NCI-H2081 treated with DMSO at 0.1 percent for 48 hours (cell line): Measurements from ENCODE around the gene SRGAP2.
"Not testable (repeated sequence)": the region's sequence is repeated elsewhere in the genome, so short reads cannot be mapped to it uniquely, and the experiment has no call there.

Experiments used
- DNase-seq: peaks from one replicate; lab custom pipeline; 2025; lab: John Stamatoyannopoulos, UW

The SRGAP2 gene

GRCh38 chr1:206205569-206205968, 2.2 kb downstream of the SRGAP2 start:
- not testable (repeated sequence) for DNase-seq

GRCh38 chr1:206210802-206211201, 7.5 kb downstream of the SRGAP2 start:
- DNase-seq: not testable (repeated sequence)

- not testable (repeated sequence) for DNase-seq
These were observed 12.5 kb downstream of the SRGAP2 start for GRCh38 chr1:206215600-206216392.

DNA sequence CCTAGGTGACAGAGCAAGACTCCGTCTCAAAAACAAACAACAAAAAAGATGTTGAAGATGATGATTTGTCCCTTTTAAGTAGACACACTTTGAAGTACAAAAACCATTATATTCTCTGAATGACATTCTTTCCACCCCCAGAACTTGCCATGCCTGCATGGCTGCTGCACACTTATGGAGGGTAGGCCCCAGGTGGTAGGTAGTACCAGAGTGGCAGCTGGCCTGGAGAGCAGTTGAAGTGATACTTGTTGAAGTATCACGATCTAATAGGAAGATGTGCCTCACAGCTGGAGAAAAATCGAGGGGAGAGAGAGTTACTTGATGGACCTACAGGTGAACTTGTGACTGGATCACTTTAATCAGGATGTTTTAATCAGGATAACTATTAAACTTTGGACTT, 14.9 kb downstream of the SRGAP2 start:
- DNase-seq: not testable (repeated sequence)

GRCh38 chr1:206218765-206219164, 15.4 kb downstream of the SRGAP2 start:
- not testable (repeated sequence) for DNase-seq

DNA sequence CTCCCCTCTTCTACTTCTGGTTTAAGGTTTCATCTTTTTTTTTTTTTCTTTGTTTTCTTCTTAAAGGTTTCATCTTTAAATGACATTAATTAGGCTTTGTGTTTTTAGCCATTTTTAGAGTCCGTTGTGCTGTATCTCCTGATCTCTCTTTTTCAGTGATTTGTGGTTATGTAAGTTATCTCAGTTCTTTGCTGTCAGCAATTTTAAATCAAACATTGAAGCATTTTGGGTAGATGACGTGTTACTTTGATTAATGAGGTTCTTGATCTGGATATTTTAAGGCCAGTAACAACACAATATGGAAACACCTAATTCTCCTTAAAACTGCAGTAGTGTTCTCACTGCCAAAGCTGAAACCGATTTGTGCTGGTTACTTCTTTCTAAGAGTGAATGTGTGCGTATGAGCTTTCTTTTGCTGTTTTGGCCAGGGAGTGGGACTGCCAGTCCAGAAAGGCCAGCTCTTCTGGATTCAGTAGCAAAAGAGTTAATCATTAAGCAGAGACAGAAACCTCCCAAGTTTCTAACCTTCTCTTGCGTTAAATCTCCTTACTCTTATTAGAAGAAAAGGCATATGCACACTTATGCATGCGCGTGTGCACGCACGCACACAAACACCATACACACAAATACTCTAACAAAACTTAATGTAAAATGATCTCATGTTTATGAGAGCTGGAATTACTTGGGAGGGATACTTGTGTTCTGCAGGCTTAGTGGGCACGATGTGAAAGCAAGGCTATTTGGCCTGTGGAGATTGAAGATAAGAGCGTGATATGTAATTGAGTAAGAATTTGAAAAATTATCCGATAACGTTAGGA, 16.4 kb downstream of the SRGAP2 start:
- DNase-seq: not testable (repeated sequence)

GRCh38 chr1:206220332-206221000, 17.1 kb downstream of the SRGAP2 start:
- not testable (repeated sequence) for DNase-seq

DNA sequence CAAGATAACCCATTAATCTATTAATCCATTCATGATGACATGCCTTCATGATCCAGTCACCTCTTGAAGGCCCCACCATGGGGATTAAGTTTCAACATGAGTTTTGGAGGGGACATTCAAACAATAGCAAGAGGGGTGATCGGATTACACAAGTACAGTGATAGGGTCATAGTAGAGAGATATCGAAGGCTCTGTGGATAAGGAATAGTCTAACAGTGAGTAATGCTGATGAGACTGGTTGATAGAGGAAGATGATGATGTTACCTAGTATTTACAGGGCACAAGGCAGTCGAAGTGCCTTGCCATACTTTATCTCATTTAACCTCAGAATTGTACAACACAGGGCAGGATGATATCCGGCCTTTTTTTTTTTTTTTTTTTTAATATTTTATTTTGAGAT, 18.2 kb downstream of the SRGAP2 start:
- not testable (repeated sequence) for DNase-seq

DNA sequence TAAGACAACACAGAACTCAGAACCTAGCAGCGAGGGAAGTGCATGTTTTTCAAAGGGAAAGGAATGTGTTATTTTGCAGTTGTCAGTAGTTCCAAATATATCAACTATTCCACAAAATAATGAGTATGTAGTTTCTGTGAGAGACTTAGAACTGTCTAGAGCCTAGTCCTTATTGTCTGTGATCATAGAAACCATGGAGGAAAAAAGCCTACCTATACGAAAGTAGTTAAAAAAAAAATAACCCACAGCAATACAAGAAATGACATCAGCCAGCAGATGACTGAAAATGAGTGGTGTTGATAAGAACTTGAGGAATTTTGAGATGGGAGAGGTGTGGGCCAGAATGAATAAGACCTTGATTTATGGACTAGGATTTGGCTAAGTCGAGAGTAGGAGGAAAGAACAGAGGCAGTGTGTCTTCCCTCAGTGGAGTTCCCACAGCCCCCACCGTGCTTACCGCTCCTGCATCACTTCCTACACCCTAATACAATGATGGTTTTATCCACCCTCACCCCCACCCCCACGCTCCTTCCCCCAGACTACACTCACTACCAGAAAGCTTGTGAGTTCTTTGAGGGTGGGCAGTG, 20.9 kb downstream of the SRGAP2 start:
- not testable (repeated sequence) for DNase-seq

DNA sequence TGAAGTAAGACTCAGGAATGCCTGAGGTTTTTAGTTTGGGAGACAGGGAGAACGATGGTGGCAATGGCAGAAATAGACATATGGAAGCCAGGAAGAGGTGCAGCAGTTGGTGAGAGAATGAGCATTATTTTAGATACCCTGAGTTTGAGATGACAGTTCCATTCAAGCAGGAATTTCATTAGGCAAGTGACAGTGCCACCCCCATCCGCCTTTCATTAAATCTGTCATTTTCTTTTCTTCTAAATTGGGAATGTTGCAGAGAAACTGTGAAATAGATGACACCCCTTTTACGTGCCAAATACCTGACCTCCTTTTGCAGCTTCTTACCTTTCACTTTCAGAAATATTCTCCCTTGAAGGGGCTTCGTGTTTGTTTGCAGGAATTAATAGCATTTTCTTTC, 22.0 kb downstream of the SRGAP2 start:
- not testable (repeated sequence) for DNase-seq

GRCh38 chr1:206226886-206227285, 23.5 kb downstream of the SRGAP2 start:
- DNase-seq: not testable (repeated sequence)

- not testable (repeated sequence) for DNase-seq
These were observed 25.9 kb downstream of the SRGAP2 start for GRCh38 chr1:206229286-206229685.

DNA sequence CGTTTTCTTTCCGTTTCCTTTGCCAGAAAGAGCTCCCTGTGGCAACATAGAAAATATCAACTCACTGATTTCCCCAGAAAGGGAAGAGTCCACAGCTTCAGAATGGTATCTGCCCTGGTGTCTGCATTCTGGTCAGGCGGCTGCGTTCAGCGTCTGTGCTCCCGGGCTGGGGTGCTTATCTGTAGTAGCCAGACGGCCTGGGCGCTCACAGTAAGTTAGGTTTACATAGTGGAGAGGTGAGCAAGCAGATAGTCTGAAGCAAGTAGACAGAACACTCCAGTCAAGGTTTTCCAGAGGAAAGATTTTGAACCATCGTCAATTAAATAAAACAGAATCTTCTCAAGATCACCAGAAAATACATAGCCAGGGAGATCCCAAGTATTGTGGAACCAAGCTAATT, 28.6 kb downstream of the SRGAP2 start:
- not testable (repeated sequence) for DNase-seq

GRCh38 chr1:206232970-206233645, 29.8 kb downstream of the SRGAP2 start:
- DNase-seq: not testable (repeated sequence)

DNA sequence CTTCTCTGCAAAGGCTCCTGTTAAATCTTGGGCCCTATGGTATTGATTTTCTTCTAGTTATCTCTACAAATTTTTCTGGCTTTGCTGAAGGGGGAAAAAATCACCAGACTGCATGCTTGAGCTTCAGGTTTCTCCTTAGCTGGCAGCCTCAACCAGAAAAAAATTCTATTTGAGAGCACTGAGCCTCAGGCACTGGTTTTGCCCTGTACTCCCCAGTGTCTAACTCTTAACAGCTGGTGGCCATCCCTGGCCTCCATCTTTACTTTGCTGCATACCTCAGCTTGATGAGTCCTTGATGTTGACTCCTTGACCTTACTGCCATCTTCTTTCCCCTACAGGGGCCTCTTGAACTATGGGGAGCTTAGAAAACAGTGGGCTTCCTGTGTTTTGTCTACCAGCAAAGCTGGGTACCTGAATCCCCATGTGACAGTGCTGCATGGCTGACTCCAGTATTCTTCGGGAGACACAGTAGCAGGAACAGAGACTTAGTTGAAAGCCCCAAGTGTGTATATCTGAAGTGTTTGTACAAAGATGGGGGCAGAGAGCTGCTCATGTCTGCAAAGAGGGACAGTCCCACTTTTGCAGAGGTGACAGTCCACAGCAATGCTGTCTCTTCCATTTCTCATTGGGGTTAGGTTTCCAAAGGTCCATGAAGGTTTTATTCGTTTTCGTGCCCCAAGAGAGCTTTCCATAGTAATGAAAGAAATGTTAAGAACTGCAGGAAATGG, 31.0 kb downstream of the SRGAP2 start:
- DNase-seq: not testable (repeated sequence)

DNA sequence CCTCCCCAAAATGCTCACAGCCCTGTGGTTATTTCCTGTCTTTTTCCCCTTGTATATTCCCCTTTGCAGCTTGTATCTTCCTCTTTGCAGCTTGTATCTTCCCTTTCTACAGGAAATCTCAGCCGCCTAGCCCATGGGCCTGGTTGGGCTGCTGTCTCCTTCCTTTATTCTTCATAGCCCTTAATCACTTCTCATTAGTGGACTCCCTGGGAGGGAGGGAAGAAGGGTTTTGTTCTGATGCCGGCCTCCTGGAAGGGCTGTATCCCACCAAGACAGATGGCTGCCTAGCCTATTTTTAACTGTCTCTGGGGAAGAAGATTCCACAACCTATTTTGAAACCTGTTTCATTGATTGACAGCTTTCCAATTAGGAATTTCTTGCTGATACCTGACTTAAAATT, 31.8 kb downstream of the SRGAP2 start:
- not testable (repeated sequence) for DNase-seq

- not testable (repeated sequence) for DNase-seq
These were observed 36.9 kb downstream of the SRGAP2 start for GRCh38 chr1:206240288-206240687.

- DNase-seq: not testable (repeated sequence)
These were observed 40.0 kb downstream of the SRGAP2 start for GRCh38 chr1:206243335-206243734.

- DNase-seq: not testable (repeated sequence)
These were observed 42.1 kb downstream of the SRGAP2 start for GRCh38 chr1:206245479-206245878.

GRCh38 chr1:206246129-206246886, 43.0 kb downstream of the SRGAP2 start:
- DNase-seq: not testable (repeated sequence)
